T-helper 1 cell treated with Interleukin-12 subunit alpha and Interleukin-12 subunit beta and Interleukin-4 antibody, amounts not matched to agents 30 ng/mL and 1 ng/mL, for 36 hours (primary cell): ENCODE data around the gene EFEMP2. TPM values are rescaled to one million over a fixed set of nuclear protein-coding genes. Genes with fewer than 3 reads are reported as not detected.

Experiments
- intact Hi-C: fragments of 100-400 bp; cut with micrococcal nuclease; formaldehyde crosslinking; loops from one replicate; pipeline ENCODE4 v1.15.1; 2024
- total RNA-seq: library from RNA; stranded (reverse); gene quantifications from 2 replicates; pipeline ENCODE4 v1.2.3, GENCODE V29; 2022

The EFEMP2 gene
- total RNA-seq: 7.2 TPM in 2 replicates

DNA sequence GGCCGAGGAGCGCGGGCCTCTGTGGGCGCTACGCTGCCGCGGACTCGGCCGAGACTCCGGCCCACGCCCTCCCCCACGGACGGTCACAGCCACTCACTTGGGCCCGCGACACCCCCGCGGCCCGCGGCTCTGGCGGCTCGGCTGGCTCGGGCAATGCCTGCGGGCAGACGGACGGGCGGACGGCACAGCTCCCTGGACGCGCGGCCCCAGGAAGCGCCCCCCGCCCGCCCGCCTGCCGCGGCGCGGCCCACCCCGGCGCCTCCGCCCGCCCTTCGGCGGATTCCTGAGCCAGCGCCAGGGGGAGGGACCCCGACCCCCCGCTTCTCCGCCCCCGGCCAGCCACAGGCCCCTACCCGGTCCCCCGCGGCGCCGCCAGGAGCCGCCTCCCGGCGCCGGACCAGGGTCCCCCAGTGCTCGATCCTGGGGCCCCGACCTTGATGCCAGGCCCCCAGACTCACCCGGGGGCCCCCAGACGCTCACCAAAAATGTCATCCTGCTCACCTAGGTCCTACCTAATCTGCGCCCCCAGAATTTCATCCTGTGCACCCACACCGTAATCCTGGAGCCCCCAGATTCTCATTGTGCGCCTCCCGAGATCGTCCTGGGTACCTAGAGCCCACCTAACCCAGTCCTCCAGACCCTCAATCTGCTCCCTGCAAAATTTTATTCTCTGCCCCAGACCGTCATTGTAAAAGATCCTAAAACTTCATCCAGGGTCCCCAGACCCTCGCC, at the start of gene EFEMP2:
Gene EFEMP2 (minus strand): TSS at position 215 of the 732 bp plus-strand sequence. CDS start 446 bp downstream, outside the sequence.
- intact Hi-C loops: loop anchor here (1.0 kb wide), 6 partner anchors 12 to 130 kb away; partner anchors contain the start of genes BANF1, C11orf68, CCDC85B and DRAP1

DNA sequence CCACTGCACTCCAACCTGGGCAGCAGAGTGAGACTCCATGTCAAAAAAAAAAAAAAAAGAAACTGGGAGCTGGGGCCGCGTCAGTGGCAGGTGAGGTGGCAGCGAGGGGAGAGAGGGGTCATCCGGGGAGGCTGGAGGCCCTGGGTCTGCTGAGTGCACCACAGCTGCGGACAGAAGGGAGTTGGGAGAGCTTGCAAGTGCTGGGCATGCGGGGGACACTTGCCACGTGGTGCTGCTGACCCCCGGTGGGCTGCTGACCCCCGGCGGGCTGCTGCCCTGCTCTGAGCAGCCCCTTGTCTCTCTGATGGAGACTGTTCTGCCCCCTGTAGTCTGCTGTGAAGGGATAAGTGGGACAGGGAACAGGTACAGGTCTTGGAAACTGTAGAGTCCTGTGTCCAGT, 49.3 kb upstream of the EFEMP2 start:
- intact Hi-C loops: no loop called here

DNA sequence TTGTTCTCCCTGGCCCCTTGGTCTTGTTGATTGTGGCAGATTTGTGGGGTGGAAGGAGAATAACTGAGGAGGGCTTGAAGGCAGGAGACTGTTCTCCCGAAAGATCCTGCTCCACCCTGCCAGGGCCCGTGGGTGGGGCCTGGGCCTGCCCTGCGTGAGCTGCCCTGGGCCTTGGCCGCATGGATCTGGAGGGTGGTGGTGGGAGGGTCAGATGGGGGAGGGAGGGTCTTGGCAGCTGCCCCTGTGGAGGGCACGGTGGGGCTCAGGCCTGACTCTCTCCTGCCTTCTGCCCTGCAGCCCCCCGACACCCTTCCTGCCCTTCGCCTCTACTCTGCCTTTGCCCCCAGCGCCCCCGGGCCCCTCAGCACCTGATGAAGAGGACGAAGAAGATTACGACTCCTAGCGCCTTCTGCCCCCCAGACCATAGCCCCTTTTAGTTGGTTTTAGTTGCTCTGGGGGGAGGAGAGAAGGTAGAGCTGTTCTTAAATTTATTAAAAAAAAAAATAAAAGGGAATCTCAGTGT, 48.5 kb upstream of the EFEMP2 start:
- intact Hi-C loops: no loop called here

DNA sequence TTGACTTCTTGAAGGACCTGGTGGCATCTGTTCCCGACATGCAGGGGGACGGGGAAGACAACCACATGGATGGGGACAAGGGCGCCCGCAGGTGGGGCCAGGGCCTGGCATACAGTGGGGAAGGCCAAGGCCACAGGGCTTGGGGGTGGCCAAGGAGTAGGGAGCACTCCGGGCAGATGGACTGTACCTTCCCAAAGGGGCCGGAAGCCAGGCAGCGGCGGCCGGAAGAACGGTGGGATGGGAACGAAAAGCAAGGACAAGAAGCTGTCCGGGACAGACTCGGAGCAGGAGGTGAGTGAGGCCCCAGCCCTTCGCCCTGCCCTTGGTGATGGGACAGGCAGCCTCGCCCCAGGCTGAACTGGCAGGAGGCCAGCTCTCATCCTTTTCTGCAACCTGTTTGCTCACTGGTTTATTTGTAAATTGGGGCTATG, 47.8 kb upstream of the EFEMP2 start:
- intact Hi-C loops: no loop called here

DNA sequence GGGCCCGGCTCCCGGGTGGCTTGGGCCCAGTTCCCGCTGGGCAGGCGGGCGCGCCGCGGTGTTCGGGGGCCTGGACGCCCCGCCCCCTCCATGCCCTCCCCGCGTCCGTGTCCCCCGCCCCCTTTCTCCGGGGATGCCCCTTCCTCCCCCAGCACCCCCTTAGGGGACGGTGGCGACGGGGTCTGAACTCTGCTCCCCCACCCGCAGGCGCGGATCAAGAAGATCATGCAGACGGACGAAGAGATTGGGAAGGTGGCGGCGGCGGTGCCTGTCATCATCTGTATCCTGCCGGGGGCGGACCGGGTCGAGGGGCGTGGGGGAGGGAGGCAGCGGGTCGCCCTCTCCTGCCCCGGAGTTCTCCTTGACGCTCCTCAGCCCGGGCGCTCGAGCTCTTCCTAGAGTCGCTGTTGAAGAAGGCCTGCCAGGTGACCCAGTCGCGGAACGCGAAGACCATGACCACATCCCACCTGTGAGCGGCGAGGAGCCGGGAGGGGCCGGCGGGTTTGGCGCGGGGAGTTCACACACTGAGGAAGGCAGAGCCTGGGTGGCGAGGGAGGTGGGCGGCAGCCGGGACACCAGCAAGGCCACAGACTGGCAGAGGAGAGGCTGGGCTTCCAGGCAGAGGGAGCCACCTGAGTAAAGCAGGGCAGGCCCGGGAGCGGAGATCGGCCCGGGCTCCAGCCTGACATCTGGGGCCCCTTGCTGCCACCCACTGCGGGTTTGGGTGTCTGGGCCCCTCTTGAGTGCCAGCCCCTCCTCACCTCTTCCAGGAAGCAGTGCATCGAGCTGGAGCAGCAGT, 47.2 kb upstream of the EFEMP2 start:
- intact Hi-C loops: loop anchor here (1.0 to 5.0 kb wide), 12 partner anchors 9 to 349 kb away; partner anchors contain the start of genes BANF1, CCDC85B, EIF1AD and FOSL1

DNA sequence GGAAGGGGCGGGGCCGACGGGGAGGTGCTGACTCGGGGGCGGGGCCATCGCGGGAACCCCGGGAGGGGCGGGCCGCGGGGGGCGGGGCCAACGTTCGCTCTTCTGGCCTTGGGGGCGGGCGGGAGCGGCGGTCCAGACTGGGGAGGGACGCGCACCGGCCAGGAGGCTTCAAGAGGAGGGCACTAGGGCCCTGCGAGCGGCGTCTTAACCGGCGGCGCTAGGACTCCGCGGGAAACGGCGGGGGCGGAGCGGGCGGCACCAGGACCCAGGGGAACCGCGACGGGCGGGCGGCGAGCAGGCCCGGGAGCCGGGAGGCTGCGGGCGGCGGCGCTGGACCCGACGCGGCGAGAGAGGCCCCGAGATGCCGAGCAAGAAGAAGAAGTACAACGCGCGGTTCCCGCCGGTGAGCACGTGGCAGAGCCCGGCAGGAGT, 46.6 kb upstream of the EFEMP2 start, which contains the start of gene DRAP1:
Gene DRAP1 (plus strand): TSS at position 286 of the 432 bp plus-strand sequence. CDS start 76 bp downstream, at position 362.
- intact Hi-C loops: loop anchor here (1.0 to 5.0 kb wide), 12 partner anchors 9 to 349 kb away; partner anchors contain the start of genes BANF1, CCDC85B, EIF1AD and FOSL1

DNA sequence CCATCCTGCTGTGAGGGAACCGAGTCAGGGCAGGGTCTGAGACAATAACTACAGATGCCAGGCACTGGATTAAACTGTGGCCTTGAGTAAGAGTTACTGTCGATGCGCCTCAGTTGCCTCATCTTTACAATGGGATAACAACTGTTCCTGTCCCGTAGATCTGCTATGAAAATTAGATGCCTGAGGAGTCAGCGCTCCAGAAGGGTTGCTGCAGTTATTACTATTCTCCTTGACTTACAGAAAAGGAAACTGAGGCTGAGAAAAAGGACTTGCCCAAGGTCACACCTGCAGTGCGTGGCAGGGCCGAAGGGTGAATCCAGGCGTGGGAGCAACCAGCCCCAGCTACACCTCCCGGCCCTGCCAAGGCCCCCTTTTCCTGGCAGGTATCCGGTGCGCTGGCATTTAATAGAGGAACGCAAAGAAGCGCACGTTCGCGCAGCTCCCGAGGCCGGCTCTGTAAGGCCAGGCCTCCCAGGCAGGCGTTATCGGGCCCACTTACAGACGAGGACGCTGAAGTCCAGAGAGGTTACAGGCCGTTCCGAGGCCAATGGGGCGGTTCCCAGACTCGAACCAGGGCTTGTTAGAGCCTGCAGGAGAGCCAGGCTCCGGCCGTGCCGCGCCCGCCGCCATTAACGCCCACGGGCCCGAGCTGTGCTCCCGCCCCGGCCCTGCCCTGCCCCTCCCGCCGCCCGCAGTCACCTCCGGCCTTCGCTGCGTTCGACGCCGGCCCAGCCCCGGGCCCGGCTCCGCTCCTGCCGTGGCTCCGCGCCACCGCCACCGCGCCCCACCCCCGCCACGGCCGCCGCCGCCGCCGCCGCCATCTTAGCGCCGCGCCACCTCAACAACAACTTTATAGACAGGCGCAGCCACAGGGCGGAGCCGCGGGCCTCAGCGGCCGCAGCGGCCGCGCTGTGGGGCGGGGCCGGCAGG, 45.9 kb upstream of the EFEMP2 start, which contains the start of gene C11orf68:
Gene C11orf68 (minus strand): TSS at position 852 of the 930 bp plus-strand sequence. CDS start 31 bp downstream, at position 821.
- intact Hi-C loops: loop anchor here (1.0 to 5.0 kb wide), 12 partner anchors 10 to 350 kb away; partner anchors contain the start of genes BANF1, CCDC85B, EIF1AD and FOSL1

DNA sequence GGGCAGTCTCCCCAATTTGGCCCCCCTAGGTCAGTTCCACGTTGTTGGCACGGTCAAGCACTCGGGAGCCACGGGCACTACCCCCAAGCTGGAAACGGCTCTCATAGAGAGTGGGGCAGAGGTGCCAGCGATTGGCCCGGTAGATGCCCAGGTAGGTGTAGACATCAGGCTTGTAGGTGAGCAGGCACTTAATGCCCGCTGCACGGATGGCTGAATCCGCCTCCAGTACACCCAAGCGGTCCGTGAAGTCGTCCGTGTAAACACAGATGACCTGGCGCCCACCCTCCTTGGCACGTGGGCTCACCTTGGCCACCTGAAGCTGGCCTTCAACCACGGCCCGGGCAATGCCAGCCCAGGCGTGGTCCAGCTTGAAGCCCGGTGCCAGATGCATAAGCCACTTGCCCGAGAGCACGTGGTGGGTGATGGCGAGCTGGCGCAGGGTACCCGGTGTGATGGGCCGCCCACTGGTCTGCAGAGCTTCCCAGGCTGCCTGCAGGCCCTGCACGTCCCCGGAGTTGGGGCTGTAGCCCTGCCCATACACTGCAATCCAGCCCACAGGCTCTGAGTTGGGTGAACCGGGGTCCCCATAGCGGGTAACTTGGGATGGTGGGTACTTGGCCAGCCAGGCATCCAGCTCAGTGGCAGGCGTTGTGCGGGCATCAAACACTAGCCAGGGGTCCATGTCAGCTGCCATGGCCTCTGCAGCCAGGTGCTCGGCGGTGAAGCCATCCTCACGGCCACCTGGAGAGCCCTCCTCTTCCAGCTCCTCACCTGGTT, 45.0 kb upstream of the EFEMP2 start:
- intact Hi-C loops: loop anchor here (5.0 kb wide), 1 partner anchor 255 kb away; the partner anchor contains the start of gene RELA

DNA sequence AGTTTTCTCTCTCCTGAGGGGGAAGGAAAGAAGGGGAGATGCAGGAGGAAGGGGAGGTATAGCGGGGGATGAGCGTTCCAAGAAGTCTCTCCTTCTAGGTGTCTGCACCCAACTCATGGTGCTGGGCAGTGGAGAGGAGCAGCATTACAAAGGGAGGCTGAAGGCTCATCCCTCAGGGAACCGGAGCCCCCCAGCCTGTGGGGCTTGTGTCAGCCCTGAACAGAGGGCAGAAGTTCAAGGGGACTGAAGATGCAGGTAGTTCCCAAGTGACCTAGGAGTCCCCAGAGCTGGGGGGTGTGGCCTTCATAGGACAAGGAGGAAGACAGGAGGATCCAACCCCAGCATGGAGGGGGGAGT, 44.5 kb upstream of the EFEMP2 start:
- intact Hi-C loops: loop anchor here (5.0 kb wide), 1 partner anchor 255 kb away; the partner anchor contains the start of gene RELA

DNA sequence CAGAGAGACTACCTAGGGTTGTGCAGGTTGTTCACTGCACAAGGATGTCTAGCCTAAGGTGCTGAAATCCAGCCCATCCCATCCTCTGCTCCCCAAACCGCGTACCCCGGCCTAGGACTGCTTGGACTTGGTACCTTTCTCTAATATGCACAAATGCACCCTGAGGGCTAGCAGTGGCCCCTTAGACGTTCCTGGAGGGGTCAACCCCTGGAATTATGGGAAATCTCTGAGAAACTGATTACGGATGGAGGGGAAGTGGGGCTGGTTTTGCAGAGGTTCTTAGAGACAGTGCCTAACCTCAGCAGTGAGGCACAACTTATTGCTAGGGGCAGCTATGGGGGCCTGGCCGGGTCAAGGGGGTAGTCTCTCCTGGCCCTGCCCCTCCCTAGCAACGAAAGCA, 43.8 kb upstream of the EFEMP2 start:
- intact Hi-C loops: loop anchor here (5.0 kb wide), 1 partner anchor 254 kb away; the partner anchor contains the start of gene RELA

DNA sequence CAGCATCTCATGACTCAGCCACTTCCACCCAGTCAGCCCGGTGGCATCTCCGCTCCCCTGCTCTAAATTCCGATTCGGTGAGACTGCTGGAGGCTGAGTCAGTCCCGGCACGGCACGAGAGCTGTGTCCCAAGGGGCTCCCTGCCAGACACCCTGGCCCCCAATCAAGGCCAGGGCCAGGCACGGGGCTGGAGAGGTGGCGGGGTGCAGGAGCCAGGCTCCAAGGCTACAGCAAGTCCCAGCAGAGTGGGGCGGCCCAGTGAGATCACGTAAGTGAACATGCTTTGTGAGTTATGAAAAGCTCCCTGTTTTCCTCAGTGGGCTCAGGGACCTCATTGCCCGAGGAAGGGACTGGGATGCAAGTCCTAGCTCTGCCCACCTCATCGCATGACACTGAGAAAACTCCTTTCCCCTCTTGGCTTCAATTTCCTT, 43.2 kb upstream of the EFEMP2 start:
- intact Hi-C loops: loop anchor here (5.0 kb wide), 1 partner anchor 254 kb away; the partner anchor contains the start of gene RELA

DNA sequence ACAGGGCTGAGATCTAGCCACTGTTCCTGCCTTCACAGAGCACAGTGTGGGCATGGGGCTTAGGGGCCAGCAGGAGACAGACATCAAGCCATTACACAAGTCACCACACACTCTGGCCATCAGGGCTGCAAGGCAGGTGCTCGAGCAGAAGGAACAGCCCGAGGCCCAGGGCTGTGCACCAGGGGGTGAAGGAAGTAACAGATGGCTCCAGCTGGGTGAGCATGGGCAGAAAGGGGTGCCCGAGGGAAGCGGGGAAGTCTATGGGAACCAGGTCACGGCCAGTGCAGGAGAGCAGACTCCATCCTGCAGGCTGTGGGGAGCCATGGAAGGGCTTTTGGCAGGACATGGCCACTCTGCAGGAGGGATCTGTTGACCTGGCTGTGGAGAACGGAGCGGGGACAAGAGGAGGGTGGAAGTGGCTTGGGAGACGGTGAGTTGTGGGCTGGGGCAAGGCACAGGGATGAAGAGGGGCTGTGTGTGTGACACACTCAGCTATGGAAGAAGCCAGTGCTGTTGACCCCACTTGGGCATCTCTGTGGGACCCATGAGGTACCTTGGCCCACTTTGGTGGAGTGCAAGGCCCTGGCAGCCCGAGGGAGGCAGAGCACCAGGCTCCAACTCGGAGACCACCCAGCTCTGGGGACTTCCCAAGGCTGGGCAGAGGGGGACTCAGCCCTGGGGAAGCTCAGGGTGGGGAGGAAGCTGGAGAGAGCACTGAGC, 42.7 kb upstream of the EFEMP2 start:
- intact Hi-C loops: loop anchor here (5.0 kb wide), 1 partner anchor 253 kb away; the partner anchor contains the start of gene RELA

DNA sequence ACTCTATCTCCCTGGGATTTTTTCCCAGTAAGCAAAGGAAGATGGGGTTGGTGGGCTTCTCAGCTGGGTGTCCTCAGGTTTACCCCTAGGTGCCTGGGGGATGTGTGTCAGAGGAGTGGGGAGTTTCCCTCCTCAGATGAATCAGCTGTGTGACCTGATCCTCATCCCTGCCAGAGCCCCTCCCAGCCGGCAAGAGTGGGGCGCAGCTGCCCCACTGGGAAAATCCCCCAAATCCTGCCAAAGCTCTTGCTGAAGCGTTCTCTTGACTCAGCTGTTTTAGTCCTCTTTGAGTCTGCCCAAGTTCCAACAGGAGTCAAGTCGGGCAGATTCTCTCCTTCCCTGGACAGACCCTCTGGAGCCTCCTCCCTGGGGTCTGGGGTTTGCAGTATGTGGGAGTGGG, 40.2 kb upstream of the EFEMP2 start:
- intact Hi-C loops: no loop called here

DNA sequence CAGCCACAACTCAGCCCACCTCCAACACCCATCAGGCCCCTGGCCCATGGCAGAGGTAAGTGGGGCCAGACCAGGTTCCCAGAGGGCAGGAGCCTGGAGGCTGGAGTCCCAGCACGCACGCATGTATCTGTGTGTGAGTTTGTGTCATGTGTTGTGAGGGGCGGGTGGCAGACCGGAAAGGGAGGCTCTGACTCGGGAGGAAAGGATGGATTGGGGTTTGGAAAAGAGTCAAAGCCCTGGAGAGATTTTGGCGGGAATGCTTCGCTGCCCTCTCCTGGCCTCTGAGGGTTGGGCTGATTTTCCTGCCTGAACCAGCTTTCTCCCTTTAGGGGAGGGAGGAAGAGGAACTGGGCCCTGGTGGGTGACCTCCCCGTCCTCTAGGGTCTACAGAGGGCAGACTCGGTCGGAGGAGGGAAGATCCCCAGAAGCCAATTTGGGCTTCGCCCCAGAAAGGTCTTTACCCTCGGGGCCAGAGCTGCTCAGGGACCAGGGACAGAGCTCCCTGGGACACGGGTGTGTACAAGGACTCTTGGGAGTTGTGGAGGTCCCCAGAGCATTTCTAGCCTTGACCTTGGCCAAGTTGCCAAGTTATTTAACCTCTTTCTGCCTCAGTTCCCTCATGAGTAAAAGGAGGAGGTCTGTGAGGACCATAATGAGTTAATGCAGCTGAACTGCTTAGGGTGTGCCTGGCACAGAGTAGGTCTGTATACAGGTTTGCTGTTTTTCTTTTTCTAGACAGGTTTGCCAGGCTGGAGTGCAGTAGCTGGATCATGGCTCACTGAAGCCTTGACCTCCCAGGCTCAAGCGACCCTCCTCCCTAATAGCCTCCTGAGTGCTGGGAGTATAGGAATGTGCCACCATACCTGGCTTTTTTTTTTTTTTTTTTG, 39.3 kb upstream of the EFEMP2 start:
- intact Hi-C loops: no loop called here

DNA sequence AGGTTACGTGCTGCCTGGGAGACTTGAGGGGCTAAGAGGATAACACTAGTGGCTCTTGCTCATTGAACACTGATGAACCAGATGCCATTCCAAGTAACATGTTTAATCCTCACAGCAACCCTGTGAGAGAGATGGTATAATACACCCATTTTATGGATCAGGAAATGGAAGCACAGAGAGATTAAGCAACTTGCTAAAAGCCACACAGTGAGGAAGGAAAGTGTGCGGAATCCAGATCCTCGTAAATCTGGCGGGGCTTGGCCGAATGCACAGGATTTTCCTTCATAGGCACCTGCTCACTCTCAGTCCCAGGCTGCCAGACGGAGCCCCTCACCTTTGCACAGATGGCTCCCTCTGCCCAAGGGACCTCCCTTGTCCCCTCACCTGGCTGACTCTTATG, 35.3 kb upstream of the EFEMP2 start:
- intact Hi-C loops: no loop called here

DNA sequence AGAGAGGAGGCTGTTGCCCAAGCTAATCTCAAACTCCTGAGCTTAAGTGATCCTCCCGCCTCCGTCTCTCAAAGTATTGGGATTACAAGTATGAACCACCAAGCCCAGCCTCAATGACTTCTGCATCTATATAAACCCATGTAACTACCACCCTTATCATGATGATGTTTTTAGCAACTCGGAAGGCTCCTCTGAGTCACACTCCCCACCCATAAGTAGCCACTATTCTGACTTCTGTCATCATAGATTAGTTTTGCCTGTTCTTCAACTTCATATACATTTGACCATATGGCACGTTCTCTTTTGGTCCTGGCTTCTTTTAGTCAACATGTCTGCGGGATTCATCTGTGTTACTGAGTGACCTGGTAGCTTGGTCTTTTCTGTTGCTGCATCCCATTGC, 34.0 kb upstream of the EFEMP2 start:
- intact Hi-C loops: no loop called here

DNA sequence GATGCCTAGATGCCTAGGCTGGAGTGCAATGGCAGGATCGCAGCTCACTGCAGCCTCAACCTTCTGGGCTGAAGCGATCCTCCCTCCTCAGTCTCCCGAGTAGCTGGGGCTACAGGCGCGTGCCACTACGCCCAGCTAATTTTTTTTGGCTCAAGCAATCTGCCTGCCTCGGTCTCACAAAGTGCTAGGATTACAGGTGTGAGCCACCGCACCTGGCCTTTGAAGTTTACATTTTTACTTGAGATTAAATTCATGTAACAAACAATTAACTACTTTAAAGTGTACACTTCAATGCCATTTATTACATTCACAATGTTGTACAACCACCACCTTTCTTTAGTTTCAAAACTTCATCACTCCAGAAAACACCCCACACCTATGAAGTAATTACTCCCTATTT, 31.1 kb upstream of the EFEMP2 start:
- intact Hi-C loops: no loop called here

DNA sequence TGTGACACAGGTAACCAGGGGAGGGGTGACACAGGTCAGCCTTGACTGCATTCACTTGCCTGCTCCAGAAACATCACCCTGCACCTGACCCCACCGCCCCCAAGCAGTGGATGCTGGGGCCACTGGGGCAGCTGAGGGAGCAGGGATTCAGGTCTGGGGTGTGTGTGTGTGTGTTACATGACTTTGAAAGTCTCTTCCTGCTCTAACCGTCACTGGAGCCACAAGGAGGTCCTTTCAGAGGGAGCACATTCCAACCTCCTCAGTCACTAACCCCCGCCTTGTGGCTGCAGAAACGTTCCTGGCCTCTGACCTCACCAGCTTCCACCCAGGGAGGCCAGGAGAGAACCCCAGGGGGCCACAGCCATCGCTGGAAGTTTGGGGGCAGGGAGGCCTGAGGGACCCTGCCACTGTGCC, 30.5 kb upstream of the EFEMP2 start:
- intact Hi-C loops: no loop called here
